ENCODE data around the gene MVB12B.

DNA sequence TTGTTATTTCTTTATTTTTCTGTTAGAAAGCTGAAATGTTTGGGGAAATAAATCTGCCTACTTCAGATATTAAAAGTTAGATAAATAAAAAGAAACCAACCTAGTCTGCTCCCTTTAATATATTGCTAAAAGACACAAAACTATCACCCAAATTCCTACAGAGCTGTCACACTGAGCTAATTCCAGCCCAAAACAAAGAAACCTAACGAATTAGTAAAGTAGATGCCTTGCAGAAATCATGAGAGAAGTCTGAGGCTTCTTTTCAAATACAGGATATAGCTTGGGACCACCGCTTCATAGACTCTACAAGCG, 164.9 kb downstream of the MVB12B start:
- TF ChIP-seq, protein P1, sequence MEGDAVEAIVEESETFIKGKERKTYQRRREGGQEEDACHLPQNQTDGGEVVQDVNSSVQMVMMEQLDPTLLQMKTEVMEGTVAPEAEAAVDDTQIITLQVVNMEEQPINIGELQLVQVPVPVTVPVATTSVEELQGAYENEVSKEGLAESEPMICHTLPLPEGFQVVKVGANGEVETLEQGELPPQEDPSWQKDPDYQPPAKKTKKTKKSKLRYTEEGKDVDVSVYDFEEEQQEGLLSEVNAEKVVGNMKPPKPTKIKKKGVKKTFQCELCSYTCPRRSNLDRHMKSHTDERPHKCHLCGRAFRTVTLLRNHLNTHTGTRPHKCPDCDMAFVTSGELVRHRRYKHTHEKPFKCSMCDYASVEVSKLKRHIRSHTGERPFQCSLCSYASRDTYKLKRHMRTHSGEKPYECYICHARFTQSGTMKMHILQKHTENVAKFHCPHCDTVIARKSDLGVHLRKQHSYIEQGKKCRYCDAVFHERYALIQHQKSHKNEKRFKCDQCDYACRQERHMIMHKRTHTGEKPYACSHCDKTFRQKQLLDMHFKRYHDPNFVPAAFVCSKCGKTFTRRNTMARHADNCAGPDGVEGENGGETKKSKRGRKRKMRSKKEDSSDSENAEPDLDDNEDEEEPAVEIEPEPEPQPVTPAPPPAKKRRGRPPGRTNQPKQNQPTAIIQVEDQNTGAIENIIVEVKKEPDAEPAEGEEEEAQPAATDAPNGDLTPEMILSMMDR (IDR thresholded peaks at IDR 0.05; ENCODE audit: insufficient read depth, low read depth, low read length): no peak
- no peak for TF ChIP-seq EZH2 (IDR thresholded peaks at IDR 0.05; ENCODE audit: insufficient read depth, low read length)

Data from astrocyte (in vitro differentiated cells and primary cell).